Gastroesophageal sphincter (tissue), 3 donors: ENCODE results near the gene ITPK1.

Source experiments
- POLR2AphosphoS5 ChIP-seq: sonication (generic); formaldehyde crosslinking; IDR thresholded peaks from one replicate; pipeline ENCODE4 v1.6.1; 2017; ENCODE audit warnings: antibody characterized with exemption
- TF ChIP-seq, protein P1 (sequence below), 4 experiments: fragments of 200-600 bp in 2 of 4; fragments of 450-650 bp in 2 of 4; sonication (generic) in 1 of 4; IDR thresholded peaks; one replicate each; pipeline ENCODE4 v1.5.1; 2017 to 2019; ENCODE audit warnings: antibody characterized with exemption in 4 of 4, mild to moderate bottlenecking in 2 of 4, moderate library complexity in 2 of 4

DNA sequence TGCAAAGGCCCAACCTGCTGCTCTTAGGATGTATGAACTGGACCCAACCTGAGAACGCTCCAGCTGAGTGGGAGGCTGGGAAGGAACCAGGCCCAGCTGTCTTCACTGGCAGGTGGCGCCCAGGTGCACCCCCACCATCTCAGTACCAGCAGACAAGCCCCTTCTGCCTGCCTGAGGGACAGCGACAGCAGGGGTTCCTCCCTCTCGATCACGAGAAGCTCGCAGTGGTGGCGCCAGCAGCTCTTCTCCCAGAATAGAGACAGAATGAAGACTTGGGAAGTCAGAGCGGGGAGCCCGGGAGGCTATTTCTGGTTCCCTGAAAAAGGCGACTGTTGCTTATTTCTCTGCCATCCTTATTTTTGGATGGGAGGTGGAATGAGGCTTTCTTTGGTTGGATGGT is 146.3 kb downstream of the ITPK1 start:
- TF ChIP-seq POLR2AphosphoS5, result no peak
- TF ChIP-seq, protein P1, sequence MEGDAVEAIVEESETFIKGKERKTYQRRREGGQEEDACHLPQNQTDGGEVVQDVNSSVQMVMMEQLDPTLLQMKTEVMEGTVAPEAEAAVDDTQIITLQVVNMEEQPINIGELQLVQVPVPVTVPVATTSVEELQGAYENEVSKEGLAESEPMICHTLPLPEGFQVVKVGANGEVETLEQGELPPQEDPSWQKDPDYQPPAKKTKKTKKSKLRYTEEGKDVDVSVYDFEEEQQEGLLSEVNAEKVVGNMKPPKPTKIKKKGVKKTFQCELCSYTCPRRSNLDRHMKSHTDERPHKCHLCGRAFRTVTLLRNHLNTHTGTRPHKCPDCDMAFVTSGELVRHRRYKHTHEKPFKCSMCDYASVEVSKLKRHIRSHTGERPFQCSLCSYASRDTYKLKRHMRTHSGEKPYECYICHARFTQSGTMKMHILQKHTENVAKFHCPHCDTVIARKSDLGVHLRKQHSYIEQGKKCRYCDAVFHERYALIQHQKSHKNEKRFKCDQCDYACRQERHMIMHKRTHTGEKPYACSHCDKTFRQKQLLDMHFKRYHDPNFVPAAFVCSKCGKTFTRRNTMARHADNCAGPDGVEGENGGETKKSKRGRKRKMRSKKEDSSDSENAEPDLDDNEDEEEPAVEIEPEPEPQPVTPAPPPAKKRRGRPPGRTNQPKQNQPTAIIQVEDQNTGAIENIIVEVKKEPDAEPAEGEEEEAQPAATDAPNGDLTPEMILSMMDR (IDR thresholded peaks at IDR 0.05), result no peak
